Endothelial cell (in vitro differentiated cells): ENCODE data around the gene NUDT22. TPM values are rescaled to one million over a fixed set of nuclear protein-coding genes. Genes with fewer than 3 reads are reported as not detected.

Source experiments
- DNase-seq: peaks from one replicate; pipeline ENCODE4 v3.0.0; 2021; ENCODE audit warnings: low spot score
- H3K27ac Mint-ChIP-seq: one replicate; pipeline ENCODE4 v1.8.0; 2021; ENCODE audit warnings: mixed read lengths, inconsistent platforms; ENCODE audit not compliant: unreplicated experiment
- H3K27me3 Mint-ChIP-seq: one replicate; pipeline ENCODE4 v1.8.0; 2021; ENCODE audit warnings: mild to moderate bottlenecking, moderate library complexity, mixed read lengths, inconsistent platforms; ENCODE audit not compliant: unreplicated experiment
- H3K36me3 Mint-ChIP-seq: one replicate; pipeline ENCODE4 v1.8.0; 2021; ENCODE audit warnings: mild to moderate bottlenecking, low read depth, mixed read lengths, inconsistent platforms; ENCODE audit not compliant: unreplicated experiment
- H3K4me1 Mint-ChIP-seq: one replicate; pipeline ENCODE4 v1.8.0; 2021; ENCODE audit warnings: mild to moderate bottlenecking, mixed read lengths, inconsistent platforms; ENCODE audit not compliant: unreplicated experiment
- H3K4me3 Mint-ChIP-seq: one replicate; pipeline ENCODE4 v1.8.0; 2021; ENCODE audit warnings: mild to moderate bottlenecking, mixed read lengths, inconsistent platforms; ENCODE audit not compliant: unreplicated experiment
- H3K9me3 Mint-ChIP-seq: one replicate; pipeline ENCODE4 v1.8.0; 2021; ENCODE audit warnings: mixed read lengths, inconsistent platforms; ENCODE audit not compliant: unreplicated experiment
- CTCF ChIP-seq: fragments of 200-600 bp; sonication (generic); IDR thresholded peaks from one replicate; pipeline ENCODE4 v1.5.0; 2021; ENCODE audit warnings: antibody characterized with exemption; ENCODE audit not compliant: unreplicated experiment
- total RNA-seq: library from RNA; stranded (reverse); fragmentation: NEBNext Ultra II Directional; extraction: Animal tissue kit (Norgen Biotek cat#: 25700); gene quantifications from one replicate; pipeline ENCODE4 v1.2.1, GENCODE V29; 2021; ENCODE audit not compliant: unreplicated experiment

NUDT22 gene
- total RNA-seq, 1 donor from 2014 or later = 21.2 TPM

DNA sequence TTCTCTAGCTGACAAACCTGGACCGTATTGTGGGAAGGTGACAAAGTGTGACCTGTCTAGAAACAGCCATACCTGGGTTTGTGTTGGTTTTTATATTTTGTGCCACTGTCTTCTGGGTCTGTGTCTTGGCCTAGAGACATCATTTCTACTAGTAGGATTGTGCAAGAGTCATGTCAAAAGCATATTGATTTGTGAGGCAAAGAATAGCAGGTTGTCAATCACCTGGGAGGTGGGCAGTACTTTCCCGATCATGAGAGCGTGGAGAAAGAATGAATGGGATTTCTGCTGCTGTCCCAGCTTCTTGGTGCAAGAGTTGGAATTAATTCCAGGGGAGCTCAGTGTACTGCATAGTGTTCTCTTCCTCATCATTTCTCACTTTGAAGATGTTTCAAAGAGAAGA lies 24.5 kb upstream of the NUDT22 start:
- Mint-ChIP-seq H3K4me1 (peaks cover 23% of the 10 kb centered on the region), H3K27ac (no peak overlapping the region), H3K9me3 (no peaks in the 10 kb centered on the region), H3K36me3 (peaks cover 44% of the 10 kb centered on the region), H3K27me3 (peaks cover 9% of the 10 kb centered on the region), H3K4me3 (peak overlapping the region; percentile 63)
- TF ChIP-seq CTCF = no peak
- no peak for DNase-seq

DNA sequence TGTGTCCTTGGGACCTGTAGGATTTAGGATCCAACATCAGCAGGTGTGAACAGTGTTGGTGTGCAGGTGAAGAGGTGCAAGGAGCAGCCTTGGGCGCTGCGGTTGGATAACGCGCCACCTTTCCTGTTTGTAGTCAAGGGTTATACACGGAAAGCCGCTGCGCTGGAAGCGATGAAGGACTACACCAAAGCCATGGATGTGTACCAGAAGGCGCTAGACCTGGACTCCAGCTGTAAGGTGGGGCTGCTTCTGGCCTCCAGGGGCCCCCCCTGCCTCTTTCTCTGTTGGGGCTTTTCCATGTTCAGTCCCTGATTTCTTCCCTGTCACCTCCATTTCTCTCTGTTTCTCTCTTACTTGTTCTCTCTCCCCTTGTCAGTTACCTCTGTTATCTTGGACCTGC lies 23.1 kb upstream of the NUDT22 start:
- no peak for TF ChIP-seq CTCF
- DNase-seq = no peak
- Mint-ChIP-seq H3K4me1 (peaks cover 33% of the 10 kb centered on the region), H3K27me3 (peaks cover 8% of the 10 kb centered on the region), H3K27ac (no peak overlapping the region), H3K4me3 (peak overlapping the region; percentile 78), H3K9me3 (no peaks in the 10 kb centered on the region), H3K36me3 (peaks cover 35% of the 10 kb centered on the region)

DNA sequence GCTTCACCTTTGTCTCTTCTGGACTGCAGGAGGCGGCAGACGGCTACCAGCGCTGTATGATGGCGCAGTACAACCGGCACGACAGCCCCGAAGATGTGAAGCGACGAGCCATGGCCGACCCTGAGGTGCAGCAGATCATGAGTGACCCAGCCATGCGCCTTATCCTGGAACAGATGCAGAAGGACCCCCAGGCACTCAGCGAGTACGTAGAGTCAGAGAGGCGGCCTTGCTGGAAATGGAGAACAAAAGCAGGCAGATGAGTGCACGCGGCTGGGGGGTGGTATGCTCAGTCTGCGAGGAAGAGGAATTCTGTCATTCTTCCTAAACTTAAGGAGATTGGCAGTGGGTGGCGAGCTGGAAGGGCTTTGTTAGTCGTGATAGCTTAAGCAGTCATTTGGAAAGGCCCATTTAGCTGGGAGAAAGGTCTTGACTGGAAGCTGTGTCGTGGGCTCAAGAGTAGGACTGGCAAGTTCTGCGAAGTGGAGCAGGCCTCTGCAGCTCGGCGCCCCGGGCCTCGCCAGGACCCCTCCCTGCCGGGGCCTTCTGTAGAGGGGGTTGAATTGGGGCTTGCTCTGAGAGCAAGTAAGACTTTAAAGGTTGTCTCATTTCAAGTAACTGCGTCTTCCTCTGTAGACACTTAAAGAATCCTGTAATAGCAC lies 22.5 kb upstream of the NUDT22 start:
- Mint-ChIP-seq H3K36me3 (peaks cover 35% of the 10 kb centered on the region), H3K4me3 (peak overlapping the region; percentile 78), H3K4me1 (peaks cover 33% of the 10 kb centered on the region), H3K27ac (peak overlapping the region; percentile 55), H3K27me3 (peaks cover 7% of the 10 kb centered on the region), H3K9me3 (no peaks in the 10 kb centered on the region)
- no peak for DNase-seq
- TF ChIP-seq CTCF = no peak

- Mint-ChIP-seq H3K9me3 (no peaks in the 10 kb centered on the region), H3K4me3 (no peak overlapping the region), H3K27ac (peak overlapping the region; percentile 55), H3K4me1 (peaks cover 33% of the 10 kb centered on the region), H3K36me3 (peaks cover 35% of the 10 kb centered on the region), H3K27me3 (peaks cover 7% of the 10 kb centered on the region)
- DNase-seq = no peak
- TF ChIP-seq CTCF = no peak
These were observed 22.0 kb upstream of the NUDT22 start for GRCh38 chr11:64204080-64204440.

- Mint-ChIP-seq H3K36me3 (peaks cover 35% of the 10 kb centered on the region), H3K4me3 (no peak overlapping the region), H3K27me3 (peaks cover 7% of the 10 kb centered on the region), H3K9me3 (no peaks in the 10 kb centered on the region), H3K4me1 (peaks cover 33% of the 10 kb centered on the region), H3K27ac (peak overlapping the region; percentile 54)
- TF ChIP-seq CTCF = peak; percentile 31
- peak; percentile 64 for DNase-seq
These were observed 21.5 kb upstream of the NUDT22 start for GRCh38 chr11:64204464-64204989.
